Heart left ventricle (tissue), 16 donors: ENCODE results near the gene MARS1. TPM values are rescaled to one million over a fixed set of nuclear protein-coding genes. Genes with fewer than 3 reads are reported as not detected.

Experiments used
- ATAC-seq, 4 donors: fragments of 200-7000 bp; cut with Tn5 transposase; one replicate each; pipeline ENCODE4 v1.9.1; 2020 to 2022; ENCODE audit warnings: moderate library complexity in 4 of 4, mild to moderate bottlenecking in 3 of 4, moderate number of reproducible peaks in 1 of 4
- DNase-seq, 5 donors: peaks; one replicate each; pipeline ENCODE4 v3.0.0-alpha.2; 2020
- H3K27ac ChIP-seq, 12 donors: fragments of 200-600 bp; sonication (generic) in 4 of 12; one replicate each; pipeline versions ENCODE4 v1.5.0 to v1.8.0; 2016 to 2022; ENCODE audit warnings: mild to moderate bottlenecking in 2 of 12
- H3K27me3 ChIP-seq, 9 donors: fragments of 200-600 bp; sonication (generic) in 2 of 9; one replicate each; pipeline versions ENCODE4 v1.5.1 to v1.8.0; 2016 to 2022; ENCODE audit warnings: mild to moderate bottlenecking in 3 of 9
- H3K36me3 ChIP-seq, 9 donors: fragments of 200-600 bp; sonication (generic) in 2 of 9; one replicate each; pipeline versions ENCODE4 v1.5.0 to v1.8.0; 2018 to 2022; ENCODE audit warnings: mild to moderate bottlenecking in 2 of 9
- H3K4me1 ChIP-seq, 12 donors: fragments of 200-600 bp; sonication (generic) in 4 of 12; one replicate each; pipeline versions ENCODE4 v1.5.0 to v1.8.0; 2016 to 2022; ENCODE audit warnings: mild to moderate bottlenecking in 3 of 12
- H3K4me3 ChIP-seq, 12 donors: fragments of 200-600 bp; sonication (generic) in 4 of 12; one replicate each; pipeline versions ENCODE4 v1.5.0 to v1.8.0; 2017 to 2022; ENCODE audit warnings: mild to moderate bottlenecking in 9 of 12, moderate library complexity in 4 of 12
- H3K9me3 ChIP-seq, 12 donors: fragments of 200-600 bp; sonication (generic) in 4 of 12; one replicate each; pipeline versions ENCODE4 v1.5.0 to v1.8.0; 2016 to 2022; ENCODE audit warnings: mild to moderate bottlenecking in 1 of 12
- CTCF ChIP-seq, 12 donors: fragments of 200-600 bp; sonication (generic) in 4 of 12; IDR thresholded peaks; one replicate each; pipeline versions ENCODE4 v1.5.0 to v1.8.0; 2018 to 2022; ENCODE audit warnings: antibody characterized with exemption in 12 of 12, mild to moderate bottlenecking in 5 of 12
- POLR2A ChIP-seq, 2 donors: fragments of 450-650 bp; IDR thresholded peaks; one replicate each; pipeline ENCODE4 v1.6.1; 2017; ENCODE audit warnings: antibody characterized with exemption in 2 of 2, mild to moderate bottlenecking in 2 of 2, moderate library complexity in 2 of 2
- WGBS, 4 donors: extraction: QIAGEN DNeasy Blood & Tissue Kit in 2 of 4; methylation state at CpG; one replicate each; pipeline versions ENCODE4 v1.1.5 to v1.1.7; 2013 to 2018; 5-methylcytosine and 5-hydroxymethylcytosine counted together
- intact Hi-C, 10 donors: fragments of 100-400 bp; cut with DNase I; formaldehyde crosslinking; loops; one replicate each; pipeline versions ENCODE4 v1.11.1 to v1.14.2; 2022
- polyA plus RNA-seq, 2 donors: library from polyadenylated mRNA; stranded (reverse); fragments of 200-250 nt; gene quantifications; one replicate each; pipeline ENCODE4 v1.2.3, GENCODE V29; 2013
- total RNA-seq, 9 donors: library from RNA; depleted of rRNA in 2 of 9; stranded (reverse); fragments of >200 nt in 2 of 9; fragmentation: NEBNext Ultra II Directional in 3 of 9; extraction: Animal tissue kit (Norgen Biotek cat#: 25700) in 3 of 9; gene quantifications; one replicate each; pipeline versions ENCODE4 v1.1.0 to v1.2.4, GENCODE V29; 2016 to 2023
- donor health status: ischemic (EF 13 %, LVEDD 7.1; RV severe dilation, severe dysfunction).
- donor health status: healthy with polysubstance abuse.
- donor health status: DM: no; HTN: yes; CAD: no.
- donor health status: DM: no; HTN: no; CAD: no.
- donor health status: ischemic (EF 25% LVEDD 6.9; RV normal size, moderate dysfunction).
- donor health status: ischemic (EF 25% LVEDD 5.7; RV mildly dilated, moderate dysfunction).
- donor health status: healthy.
- donor health status: DM: yes; HTN: yes; CAD: no.
- donor health status: ischemic (EF 35%, LVEDD 5.7; RV mildly dilated, moderate dysfunction).
- donor health status: nonischemic (EF 11% LVEDD 7.7; RV severe dilation, severe dysfunction).
- donor health status: DM: yes; HTN: yes; CAD: no.
- donor health status: PGD.
- donor health status: ischemic (EF 29% LVEDD 5.4; RV normal size, mild dysfunction).
- donor health status: nonischemic (EF 23%, LVEDD 6.1; RV moderate dilation, normal function).

The MARS1 gene
- total and polyA plus RNA-seq, 11 donors, result 36.8 to 109 (median 74.9) TPM

DNA sequence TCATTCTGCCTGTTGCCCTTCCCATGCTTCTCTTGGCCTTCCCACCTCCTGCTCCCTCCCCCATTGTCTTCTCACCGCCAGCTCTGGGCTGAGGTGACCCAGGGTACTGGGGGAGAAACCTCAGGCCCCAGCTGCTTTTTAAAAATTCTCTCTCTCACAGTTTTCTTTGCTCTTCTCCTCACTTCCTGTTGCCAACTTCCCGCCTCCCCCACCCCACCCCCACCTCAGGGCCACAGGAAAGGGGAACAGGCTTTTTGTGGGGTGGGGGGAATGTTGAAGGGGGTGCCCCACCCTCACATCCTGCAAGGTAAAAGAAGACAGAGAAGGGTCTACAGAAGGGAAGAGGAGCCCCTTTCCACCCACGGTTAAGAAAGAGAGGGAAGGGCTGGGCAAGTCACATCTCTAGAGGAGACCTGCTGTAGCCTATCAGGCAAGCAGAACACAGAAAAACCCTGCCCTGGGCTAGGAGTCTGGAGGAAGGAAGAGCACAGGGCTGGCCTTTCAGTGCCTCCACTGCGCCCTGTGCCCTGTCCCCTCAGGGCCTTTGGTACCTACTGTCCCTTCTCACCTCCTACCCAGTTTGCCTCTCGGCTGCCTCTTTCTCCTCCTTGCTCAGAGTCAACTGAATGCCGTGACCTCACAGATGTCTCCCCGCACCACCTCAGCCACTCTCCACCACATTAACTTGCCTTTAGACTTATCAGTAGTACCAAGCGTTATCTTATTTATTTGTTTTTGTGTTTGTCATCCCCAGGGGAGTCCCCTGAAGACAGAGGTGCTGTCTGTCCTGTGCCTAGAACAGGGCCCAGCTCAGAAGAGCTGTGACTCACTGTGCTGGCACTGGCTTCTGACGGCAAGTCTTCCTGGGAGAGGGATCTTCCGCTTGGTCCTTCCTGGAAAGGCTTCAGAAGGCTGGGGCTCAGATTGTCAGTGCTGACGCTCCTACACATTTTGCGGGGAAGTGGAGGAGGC is 9.9 kb upstream of the MARS1 start:
- 66 to 71% (median 68%) methylated on average over 12 of the region's 12 CpGs for WGBS, 4 donors
- DNase-seq (peak in 1 of 5 donors; percentile 31), ATAC-seq (peak in 3 of 4 donors; percentile 35 to 46 (median 42))
- peaks cover 14 to 57% (median 32%) of the 10 kb centered on the region in 9 donors for H3K27me3 ChIP-seq
- TF ChIP-seq POLR2A (IDR thresholded peaks at IDR 0.05) (no peak), CTCF (IDR thresholded peaks at IDR 0.05) (no peak)
- intact Hi-C loops, result no loop called here
- H3K4me3 ChIP-seq, result peak overlapping the region in 10 of 12 donors; percentile 8 to 68 (median 40)
- peak overlapping the region in 11 of 12 donors; percentile 7 to 94 (median 35) for H3K27ac ChIP-seq
- peaks cover 0 to 57% (median 15%) of the 10 kb centered on the region in 12 donors for H3K4me1 ChIP-seq
- H3K36me3 ChIP-seq, result peaks cover 0 to 23% (median 0%) of the 10 kb centered on the region in 9 donors
- H3K9me3 ChIP-seq, result no peaks in the 10 kb centered on the region

- Histone ChIP-seq H3K27me3 (peaks cover 14 to 46% (median 24%) of the 10 kb centered on the region in 9 donors), H3K4me3 (peak overlapping the region in 2 of 12 donors; percentile 50 to 68), H3K27ac (peak overlapping the region in 5 of 12 donors; percentile 4 to 94 (median 59)), H3K9me3 (no peaks in the 10 kb centered on the region), H3K4me1 (peaks cover 0 to 56% (median 15%) of the 10 kb centered on the region in 12 donors), H3K36me3 (peaks cover 0 to 13% (median 0%) of the 10 kb centered on the region in 9 donors)
- WGBS, 4 donors, result 82 to 92% (median 85%) methylated on average over 9 to 10 of the region's 10 CpGs
- no peak for ATAC-seq
- TF ChIP-seq POLR2A (IDR thresholded peaks at IDR 0.05), result no peak
- no peak for TF ChIP-seq CTCF (IDR thresholded peaks at IDR 0.05)
- intact Hi-C loops, result no loop called here
- no peak for DNase-seq
Measured at GRCh38 chr12:57479043-57479375, 8.9 kb upstream of the MARS1 start.

GRCh38 chr12:57479376-57480115 is 8.3 kb upstream of the MARS1 start, which contains the start of gene ARHGAP9:
ARHGAP9 (minus strand) TSS chr12:57479866; CDS start chr12:57479406, 460 bp downstream.
- no peak for TF ChIP-seq CTCF (IDR thresholded peaks at IDR 0.05)
- no peak for TF ChIP-seq POLR2A (IDR thresholded peaks at IDR 0.05)
- Histone ChIP-seq H3K27me3 (peaks cover 12 to 41% (median 22%) of the 10 kb centered on the region in 9 donors), H3K36me3 (peaks cover 0 to 8% (median 0%) of the 10 kb centered on the region in 9 donors), H3K27ac (peak within 1 kb of the TSS in 5 of 12 donors; percentile 4 to 94 (median 62)), H3K4me3 (peak within 1 kb of the TSS in 2 of 12 donors; percentile 50 to 68), H3K4me1 (peaks cover 0 to 50% (median 15%) of the 10 kb centered on the region in 12 donors), H3K9me3 (no peaks in the 10 kb centered on the region)
- intact Hi-C loops, result no loop called here
- 69 to 79% (median 75%) methylated on average over 6 of the region's 6 CpGs for WGBS, 4 donors
- DNase-seq (no peak), ATAC-seq (peak in 1 of 4 donors; percentile 31)
